ENCODE data around the gene HPSE2.
A peak's percentile ranks its signal among the peaks of the same experiment; 100 is the strongest.

Gene HPSE2

DNA sequence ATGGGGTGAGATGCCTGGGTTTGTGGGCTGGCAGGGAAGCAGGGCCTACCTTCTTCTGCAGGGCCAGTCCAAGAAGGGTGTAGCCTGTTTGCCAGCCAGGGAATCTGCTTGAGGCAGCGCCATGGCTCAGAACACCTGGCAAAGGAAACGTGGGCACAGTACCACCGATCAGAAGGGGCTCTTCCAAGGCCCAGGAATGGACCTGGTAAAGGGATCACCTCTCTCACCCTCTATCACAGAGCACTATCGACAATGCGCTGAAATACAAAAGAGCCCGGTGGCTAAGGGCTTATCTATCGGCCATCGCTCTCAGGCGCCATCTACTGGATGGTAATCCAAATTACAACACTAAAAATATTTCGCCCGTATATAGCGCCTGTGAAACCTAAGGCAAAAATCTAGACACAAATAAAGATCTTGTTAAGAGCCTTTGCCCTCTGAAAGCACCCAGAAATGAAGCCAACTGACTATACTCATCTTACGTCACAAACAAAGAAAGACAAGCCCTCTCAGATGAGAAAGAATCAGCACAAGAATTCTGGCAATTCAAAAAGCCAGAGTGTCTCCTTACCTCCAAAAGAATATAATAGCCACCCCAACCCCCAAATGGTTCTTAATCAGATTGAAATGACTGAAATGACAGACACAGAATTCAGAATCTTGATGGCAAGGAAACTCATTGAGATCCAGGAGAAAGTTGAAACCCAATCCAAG is 571.2 kb downstream of the HPSE2 start:
- DNase-seq = peak; percentile 45

GRCh38 chr10:98659951-98660350 is 575.7 kb downstream of the HPSE2 start:
- DNase-seq = no peak

GRCh38 chr10:98655492-98655891 is 580.2 kb downstream of the HPSE2 start:
- no peak for DNase-seq

- no peak for DNase-seq
Measured at GRCh38 chr10:98649170-98649569, 586.5 kb downstream of the HPSE2 start.

- no peak for DNase-seq
Measured at GRCh38 chr10:98646998-98647917, 588.4 kb downstream of the HPSE2 start.

- no peak for DNase-seq
Measured at GRCh38 chr10:98644466-98644865, 591.2 kb downstream of the HPSE2 start.

GRCh38 chr10:98642281-98642680 is 593.4 kb downstream of the HPSE2 start:
- DNase-seq = no peak

DNA sequence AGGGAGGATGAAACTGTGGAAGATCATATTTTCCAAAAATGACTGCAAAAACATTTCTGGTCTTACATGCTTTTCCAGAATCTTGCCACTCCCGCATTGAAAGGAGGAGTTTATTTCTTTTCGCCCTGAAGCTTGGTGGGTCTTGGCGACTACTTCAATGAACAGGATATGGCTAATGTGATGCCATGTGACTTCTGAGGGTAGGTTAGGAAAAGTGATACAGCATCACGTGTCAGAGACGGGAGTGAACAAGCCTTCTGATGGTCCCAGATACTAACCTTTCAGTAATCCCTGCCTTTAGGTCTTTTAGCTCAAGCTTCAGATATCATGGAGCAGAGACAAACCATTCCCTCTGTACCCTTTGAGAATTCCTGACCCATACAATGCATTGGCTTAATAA is 596.7 kb downstream of the HPSE2 start:
- no peak for DNase-seq

DNA sequence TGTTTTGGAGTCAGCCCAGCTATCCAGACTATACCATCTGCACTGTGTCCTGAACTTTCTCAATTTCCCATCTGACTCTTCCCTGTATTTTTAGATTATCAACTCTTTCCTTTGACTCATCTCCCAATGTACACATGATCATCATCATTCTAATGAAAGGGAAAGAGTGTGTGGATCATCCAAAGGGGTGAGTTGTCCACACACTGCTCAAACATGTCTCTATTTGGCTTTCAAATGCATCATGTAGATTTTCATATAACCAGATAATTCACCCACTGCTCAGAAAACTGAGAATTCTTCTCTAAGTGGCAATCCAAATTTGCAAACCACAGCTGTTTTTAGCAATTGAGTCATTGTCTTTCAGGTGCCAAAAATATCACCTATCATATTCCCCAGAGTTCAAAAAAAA is 598.7 kb downstream of the HPSE2 start:
- no peak for DNase-seq

DNA sequence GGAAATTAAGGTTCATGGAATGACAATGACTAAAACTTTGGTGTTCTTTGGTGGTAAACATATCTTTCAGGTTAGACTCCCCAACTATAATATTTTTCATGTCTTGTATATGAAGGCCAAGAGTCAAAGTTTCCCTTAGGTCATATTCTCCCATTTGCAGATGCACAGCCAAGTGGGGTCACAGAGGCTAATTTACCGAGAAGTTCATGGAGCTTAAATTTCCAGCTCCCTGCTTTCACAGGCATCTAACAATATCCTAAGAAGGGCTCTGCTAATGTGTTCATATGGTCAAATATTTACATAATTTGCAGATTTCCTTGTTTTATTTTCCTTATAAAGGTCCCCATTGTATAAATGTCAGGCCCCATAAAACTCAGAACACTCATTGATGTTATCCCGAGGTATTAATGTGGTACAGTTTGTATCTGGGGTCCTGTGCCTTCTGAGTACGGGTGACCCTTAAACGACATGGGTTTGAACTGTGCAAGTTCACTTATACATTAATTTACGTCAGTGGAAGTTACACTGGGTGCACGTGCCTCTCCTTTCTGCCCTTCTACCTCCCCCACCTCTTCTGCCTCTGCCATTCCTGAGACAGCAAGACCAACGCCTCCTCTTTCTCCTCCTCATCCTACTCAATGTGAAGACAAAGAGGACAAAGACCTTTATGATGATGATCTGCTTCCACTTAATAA is 603.0 kb downstream of the HPSE2 start:
- DNase-seq = no peak

GRCh38 chr10:98628206-98628605 is 607.4 kb downstream of the HPSE2 start:
- no peak for DNase-seq

DNA sequence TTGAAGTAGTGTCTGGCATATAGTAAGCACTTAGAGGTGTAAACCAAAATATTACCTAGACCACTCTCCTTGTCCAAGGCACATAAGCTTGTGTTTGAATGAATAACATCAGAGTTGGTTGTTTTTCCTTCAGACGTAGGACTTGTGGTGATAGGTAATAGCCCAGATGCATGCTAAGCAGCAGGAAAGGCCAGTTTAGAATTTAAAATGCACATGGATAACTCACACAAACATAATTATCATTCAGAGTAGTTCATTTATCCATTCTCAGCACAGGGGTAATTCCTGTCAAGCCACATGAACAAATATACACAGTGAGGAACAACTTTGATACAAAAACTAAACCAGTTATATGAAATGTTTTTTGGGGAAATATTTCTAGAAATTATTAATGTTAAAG is 607.9 kb downstream of the HPSE2 start:
- DNase-seq = no peak

GRCh38 chr10:98624963-98625362 is 610.7 kb downstream of the HPSE2 start:
- DNase-seq = no peak

GRCh38 chr10:98623176-98623575 is 612.5 kb downstream of the HPSE2 start:
- DNase-seq = no peak

DNA sequence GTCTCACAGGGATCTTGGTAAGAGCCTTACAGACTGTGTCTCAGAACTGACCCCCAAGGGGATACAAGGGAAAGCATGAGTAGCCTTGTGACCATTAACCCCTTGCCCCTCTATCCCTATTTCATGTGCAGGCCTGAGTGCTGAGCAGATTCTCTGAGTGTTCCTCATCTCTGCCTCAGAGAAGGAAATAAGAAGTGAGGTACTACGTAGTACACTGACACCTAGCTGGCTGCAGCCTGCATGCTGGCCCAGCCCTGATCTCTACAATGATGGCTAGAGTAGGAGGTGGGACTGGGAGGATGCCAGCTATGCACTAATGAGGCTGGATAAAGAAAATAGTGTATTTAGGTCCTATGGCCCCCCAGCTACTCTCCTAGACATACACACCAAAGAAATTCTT is 614.0 kb downstream of the HPSE2 start:
- DNase-seq = no peak

DNA sequence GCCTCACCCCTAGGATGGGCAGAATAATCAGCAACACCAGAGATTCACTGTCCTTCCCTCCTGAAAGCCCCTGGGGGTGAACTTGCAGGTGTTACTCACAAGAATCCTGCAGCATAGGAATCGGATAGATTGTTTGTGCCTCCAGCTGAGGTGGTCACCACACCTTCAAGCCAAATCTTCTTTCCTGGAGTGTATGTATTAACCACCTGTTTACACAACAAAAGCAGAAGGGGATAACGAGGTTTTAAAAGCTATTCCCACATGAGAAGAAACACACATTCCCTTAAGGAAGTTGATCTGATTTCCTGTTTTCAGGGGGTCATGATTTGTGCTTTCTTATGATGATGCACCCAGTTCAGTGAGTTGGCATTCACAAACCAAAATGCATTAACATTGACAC is 615.1 kb downstream of the HPSE2 start:
- no peak for DNase-seq

DNA sequence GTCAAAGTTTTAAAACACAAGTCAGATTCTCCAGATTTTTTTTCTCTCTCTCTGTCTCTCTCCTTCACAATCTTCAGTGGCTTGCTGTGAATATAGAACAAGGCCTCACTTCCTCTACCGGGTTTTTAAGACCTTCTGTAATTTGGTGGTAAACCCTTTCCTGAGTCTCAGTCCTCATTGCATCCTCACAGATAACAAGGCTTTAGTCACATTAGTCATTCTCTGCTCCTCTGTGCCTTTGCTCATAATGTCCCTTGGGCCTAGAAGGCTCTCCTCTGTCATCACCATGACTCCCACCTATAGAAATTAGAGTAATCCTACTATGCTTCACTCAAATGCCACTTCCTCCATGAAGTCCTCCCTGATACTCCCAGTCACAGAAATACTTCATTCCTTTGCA is 616.2 kb downstream of the HPSE2 start:
- DNase-seq = no peak

GRCh38 chr10:98617906-98618520 is 617.6 kb downstream of the HPSE2 start:
- DNase-seq = no peak

DNA sequence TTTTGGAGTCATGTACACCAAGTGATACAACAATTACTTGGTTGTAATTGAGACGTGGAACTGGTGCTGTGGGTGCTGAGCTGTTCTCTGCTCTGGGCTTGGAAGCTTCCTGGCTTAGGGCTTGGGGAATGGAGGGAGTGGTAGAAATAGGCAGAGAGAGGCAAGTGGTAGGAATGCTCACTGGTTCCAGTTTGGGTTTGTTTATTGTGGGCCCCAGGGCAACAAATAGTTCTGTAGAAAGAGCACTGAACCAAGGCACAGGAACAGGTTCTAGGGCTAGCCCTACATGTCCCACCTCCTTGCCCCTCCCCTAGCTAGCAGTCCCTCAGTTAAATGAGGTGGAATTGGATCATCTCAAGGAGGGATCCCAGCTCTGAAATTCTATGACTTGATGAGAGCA is 622.2 kb downstream of the HPSE2 start:
- DNase-seq = no peak

GRCh38 chr10:98611436-98611835 is 624.2 kb downstream of the HPSE2 start:
- no peak for DNase-seq

GRCh38 chr10:98610836-98611235 is 624.8 kb downstream of the HPSE2 start:
- DNase-seq = no peak

- no peak for DNase-seq
Measured at GRCh38 chr10:98610301-98610700, 625.4 kb downstream of the HPSE2 start.

GRCh38 chr10:98609265-98609664 is 626.4 kb downstream of the HPSE2 start:
- DNase-seq = no peak

All from activated CD4-positive, alpha-beta T cell treated with anti-CD3 and anti-CD28 coated beads, Interleukin-10, Interleukin-2, amounts not matched to agents 100 ng/mL and 50 ng/mL, durations not matched to agents 16 hours and 8 hours (primary cell).